GM12892 (cell line): Measurements from ENCODE around the gene HSPA4.

Experiments used
- POLR2A ChIP-seq: IDR thresholded peaks from 2 replicates; pipeline ENCODE4 v1.6.1; 2011; ENCODE audit warnings: low read depth, low read length, control low read depth
- POLR2AphosphoS5 ChIP-seq: IDR thresholded peaks from 2 replicates; pipeline ENCODE4 v1.6.1; 2011; ENCODE audit warnings: low read depth, low read length, control low read depth
- TAF1 ChIP-seq: IDR thresholded peaks from 2 replicates; pipeline ENCODE4 v1.6.1; 2011; ENCODE audit warnings: low read depth, mild to moderate bottlenecking, control low read depth, low read length, borderline replicate concordance

DNA sequence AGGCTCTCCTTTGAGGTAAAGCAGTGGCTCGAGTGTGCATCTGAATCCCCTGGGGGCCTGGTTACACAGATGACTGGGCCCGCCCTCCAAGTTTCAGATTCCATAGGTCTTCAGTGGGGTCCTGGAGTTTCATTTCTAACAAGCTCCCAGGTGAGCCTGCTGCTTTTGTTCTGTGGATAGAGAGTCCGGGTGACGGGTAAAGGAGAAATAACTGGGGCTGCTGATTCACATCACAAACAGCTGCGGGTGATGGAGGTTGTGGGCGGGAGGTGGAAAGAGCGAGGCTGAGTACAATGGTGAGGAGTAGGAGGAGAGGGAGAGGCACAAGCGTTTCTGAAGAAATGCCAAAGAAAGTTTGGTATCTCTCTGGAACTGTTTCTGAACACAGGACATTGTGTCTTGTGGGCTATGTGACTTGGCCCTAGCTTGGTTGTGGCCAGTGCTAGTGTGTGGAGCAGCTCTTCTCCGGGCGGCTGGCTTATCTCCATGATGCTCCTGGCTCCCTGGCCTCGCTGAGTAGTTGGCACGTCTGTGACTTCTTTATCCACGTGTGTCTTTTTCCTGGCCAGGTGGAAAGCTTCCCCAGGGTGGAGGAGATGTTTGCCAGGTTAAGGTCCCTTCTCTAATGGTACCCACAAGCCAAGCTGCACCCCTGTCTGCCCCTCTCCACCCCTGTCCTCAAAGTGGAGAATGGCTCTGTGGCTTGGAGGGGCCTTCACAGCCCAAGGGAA is 61.7 kb downstream of the HSPA4 start:
- TF ChIP-seq POLR2A = no peak
- no peak for TF ChIP-seq TAF1
- no peak for TF ChIP-seq POLR2AphosphoS5
